ENCODE measurements around the gene RTL1. TPM values are rescaled to one million over a fixed set of nuclear protein-coding genes. Genes with fewer than 3 reads are reported as not detected.

RTL1 gene
- total and polyA plus RNA-seq, 2 experiments from 2014 or later = 0.15 TPM; not detected in 1

DNA sequence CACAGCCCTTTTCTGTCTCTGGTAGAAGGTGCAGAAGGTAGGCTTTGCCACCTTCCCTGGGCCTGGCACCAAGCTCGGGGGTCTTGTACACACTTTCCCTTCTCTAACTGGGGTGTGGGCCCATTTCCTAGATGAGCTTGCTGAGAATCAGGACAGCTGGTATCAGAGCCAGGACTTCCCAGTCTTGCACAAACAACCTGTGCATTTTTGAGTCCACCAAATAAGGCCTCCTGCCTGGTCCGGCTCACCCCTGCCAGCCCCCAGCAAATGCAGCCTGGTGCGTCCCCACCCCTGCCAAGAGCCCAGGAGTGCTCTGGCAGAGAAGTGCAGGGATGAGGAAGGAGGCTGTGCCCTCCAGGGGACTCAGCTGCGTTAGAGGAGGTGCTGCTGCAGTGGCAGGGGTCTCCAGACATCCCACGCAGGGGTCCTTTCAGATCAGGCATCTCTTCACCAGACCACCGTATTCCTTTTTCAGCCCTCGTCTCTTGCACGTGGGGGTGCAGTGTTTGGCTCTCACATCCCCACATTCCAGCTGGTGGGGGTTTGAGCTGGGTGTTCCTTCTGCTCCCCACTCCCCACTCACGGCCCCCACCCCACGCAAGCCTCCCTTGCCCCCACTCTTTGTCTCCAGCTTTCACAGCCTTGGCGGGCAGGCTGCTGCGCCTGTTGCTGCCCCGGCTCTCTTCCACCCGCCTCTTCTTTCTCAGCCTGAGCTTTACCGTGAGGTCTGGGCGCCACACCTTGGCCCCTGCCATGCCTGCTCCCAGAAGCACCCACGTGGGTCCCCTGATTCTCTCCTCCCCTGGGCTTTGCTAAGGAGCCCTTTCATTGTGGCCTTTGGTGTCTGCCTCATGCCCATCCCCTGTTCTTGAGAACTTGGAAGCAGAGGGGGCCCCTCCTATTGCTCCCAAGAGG lies 45.3 kb downstream of the RTL1 start:
- Histone ChIP-seq H3K27ac (no peak overlapping the region), H3K9me3 (ENCODE audit: low read depth) (no peaks in the 10 kb centered on the region)

DNA sequence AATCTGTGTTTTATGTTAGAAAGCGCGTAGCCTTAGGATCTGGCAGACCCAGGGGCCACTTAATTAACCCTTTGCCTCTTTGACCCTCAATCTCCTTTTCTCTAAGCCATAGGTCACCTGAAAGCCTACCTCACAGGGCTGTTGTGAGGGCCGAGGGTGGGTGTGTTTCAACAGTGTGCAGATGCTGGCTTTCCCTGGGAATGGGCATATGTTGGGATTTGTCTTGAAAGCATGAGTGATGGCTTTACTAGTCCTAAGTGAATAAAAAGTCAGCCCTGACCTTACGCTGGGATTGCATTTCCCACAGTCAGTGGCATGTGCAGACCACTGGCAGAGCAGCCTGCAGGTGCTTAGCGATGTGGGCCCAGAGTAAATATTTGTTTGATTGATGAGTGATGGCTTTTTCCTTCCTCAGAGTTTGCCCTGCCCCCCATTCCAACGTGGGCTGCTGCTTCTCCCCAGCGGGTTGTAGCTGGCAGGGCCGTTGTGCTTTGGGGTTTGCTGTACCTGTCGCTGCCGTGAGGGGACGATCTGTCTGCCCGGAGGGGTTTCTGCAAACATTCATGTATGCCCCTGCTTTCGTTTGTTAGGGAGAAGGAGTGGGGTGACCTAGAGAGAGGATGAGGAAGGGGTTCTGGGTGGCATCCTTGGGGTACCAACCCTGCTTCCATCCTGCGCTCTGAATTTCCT lies 46.1 kb downstream of the RTL1 start:
- Histone ChIP-seq H3K27ac (no peak overlapping the region), H3K9me3 (ENCODE audit: low read depth) (no peaks in the 10 kb centered on the region), H3K4me1 (ENCODE audit: low read depth) (no peaks in the 10 kb centered on the region), H3K4me3 (no peak overlapping the region), H3K36me3 (no peaks in the 10 kb centered on the region), H3K27me3 (no peaks in the 10 kb centered on the region)
- TF ChIP-seq, protein P1, sequence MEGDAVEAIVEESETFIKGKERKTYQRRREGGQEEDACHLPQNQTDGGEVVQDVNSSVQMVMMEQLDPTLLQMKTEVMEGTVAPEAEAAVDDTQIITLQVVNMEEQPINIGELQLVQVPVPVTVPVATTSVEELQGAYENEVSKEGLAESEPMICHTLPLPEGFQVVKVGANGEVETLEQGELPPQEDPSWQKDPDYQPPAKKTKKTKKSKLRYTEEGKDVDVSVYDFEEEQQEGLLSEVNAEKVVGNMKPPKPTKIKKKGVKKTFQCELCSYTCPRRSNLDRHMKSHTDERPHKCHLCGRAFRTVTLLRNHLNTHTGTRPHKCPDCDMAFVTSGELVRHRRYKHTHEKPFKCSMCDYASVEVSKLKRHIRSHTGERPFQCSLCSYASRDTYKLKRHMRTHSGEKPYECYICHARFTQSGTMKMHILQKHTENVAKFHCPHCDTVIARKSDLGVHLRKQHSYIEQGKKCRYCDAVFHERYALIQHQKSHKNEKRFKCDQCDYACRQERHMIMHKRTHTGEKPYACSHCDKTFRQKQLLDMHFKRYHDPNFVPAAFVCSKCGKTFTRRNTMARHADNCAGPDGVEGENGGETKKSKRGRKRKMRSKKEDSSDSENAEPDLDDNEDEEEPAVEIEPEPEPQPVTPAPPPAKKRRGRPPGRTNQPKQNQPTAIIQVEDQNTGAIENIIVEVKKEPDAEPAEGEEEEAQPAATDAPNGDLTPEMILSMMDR (IDR thresholded peaks at IDR 0.05; ENCODE audit: low read depth, low read length) = no peak
- no peak for DNase-seq (ENCODE audit: low read depth in 1 of 2, low spot score in 1 of 2)

More for the DNA sequence above, 45.3 kb downstream of the RTL1 start:
- Histone ChIP-seq H3K4me3 (no peak overlapping the region), H3K36me3 (no peaks in the 10 kb centered on the region), H3K4me1 (ENCODE audit: low read depth) (no peaks in the 10 kb centered on the region), H3K27me3 (no peaks in the 10 kb centered on the region)
- TF ChIP-seq, protein P1 (IDR thresholded peaks at IDR 0.05; ENCODE audit: low read depth, low read length) = no peak
- DNase-seq (ENCODE audit: low read depth in 1 of 2, low spot score in 1 of 2) = no peak

DNA sequence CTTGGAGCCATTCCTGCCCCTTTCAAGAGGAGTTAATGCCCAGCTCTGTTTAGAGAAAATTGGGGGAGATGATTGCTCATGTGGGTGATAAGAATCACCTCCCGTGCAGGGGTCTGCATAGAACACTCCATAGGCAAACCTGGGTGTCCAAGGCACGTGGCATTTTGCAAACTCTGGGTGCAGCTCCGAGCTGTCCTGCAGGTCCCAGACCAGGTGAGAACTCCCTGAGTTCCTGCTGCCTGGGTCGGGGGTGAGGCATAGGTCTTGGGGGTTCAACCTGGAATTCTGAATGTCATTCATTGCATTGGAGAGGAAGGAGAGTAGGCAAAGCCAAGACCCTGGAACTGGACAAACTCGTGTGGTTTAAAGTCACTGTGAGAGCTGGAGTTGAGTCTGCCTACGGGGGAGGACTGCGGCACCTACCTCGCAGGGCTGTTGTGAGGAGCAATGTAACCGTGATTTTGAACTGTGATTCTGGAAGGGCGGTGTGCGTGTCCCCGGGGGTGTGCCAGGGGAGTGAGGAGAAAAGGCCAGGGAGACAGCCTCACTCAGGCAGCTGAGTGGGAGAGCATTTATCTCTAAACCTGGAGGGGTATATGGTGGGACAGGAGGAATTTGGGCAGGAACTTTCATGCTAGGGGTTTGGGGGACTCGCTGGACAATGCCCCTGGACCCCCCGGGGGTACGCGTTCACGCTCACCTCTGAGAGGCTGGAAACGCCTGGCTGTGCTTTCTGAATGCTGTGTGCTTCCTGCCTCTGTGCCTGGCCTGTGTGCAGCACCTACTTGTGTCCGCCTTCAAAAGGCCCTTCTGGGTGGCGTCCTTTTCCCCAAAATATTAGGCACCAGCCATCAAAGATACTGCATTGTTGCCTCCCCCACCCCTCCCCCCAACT lies 47.2 kb downstream of the RTL1 start:
- no peak for DNase-seq (ENCODE audit: low read depth in 1 of 2, low spot score in 1 of 2)
- Histone ChIP-seq H3K27me3 (no peaks in the 10 kb centered on the region), H3K4me3 (no peak overlapping the region), H3K36me3 (no peaks in the 10 kb centered on the region), H3K4me1 (ENCODE audit: low read depth) (no peaks in the 10 kb centered on the region), H3K27ac (no peak overlapping the region), H3K9me3 (ENCODE audit: low read depth) (no peaks in the 10 kb centered on the region)
- TF ChIP-seq, protein P1 (IDR thresholded peaks at IDR 0.05; ENCODE audit: low read depth, low read length) = no peak

DNA sequence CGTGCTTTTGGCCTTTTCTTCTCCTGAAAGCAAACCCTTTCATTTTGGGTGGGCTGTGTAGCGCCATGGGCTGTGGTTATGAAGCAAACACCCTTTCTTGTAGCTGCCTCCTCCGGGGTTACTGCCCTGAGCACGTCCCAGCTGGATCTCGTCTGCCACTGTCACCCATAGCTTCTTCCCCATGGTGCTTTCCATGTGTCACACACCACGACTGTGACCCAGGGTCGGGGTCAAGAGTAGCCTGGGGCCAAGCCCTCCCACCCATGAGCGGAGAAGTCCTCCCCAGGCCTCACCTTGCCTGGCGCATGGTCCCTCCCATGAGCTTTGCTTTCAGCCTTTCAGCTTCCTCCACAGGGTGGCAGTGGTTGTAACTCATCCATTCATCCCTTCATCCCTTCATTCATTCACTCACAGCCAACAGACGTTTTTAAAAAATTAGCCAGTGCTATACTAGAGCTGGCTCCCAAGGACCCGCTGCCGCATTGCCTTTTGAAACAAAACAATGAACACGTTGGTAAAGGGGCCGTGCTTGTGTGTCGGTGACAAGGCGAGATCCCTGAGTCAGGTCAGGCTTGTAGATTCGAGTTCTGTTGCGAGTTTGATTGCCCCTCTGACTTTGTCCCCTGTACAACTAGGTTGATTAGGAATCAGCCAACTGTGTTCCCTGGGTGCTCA lies 48.1 kb downstream of the RTL1 start:
- TF ChIP-seq, protein P1 (IDR thresholded peaks at IDR 0.05; ENCODE audit: low read depth, low read length) = no peak
- H3K4me1 ChIP-seq (ENCODE audit: low read depth) = no peaks in the 10 kb centered on the region
- no peak for DNase-seq (ENCODE audit: low read depth in 1 of 2, low spot score in 1 of 2)

DNA sequence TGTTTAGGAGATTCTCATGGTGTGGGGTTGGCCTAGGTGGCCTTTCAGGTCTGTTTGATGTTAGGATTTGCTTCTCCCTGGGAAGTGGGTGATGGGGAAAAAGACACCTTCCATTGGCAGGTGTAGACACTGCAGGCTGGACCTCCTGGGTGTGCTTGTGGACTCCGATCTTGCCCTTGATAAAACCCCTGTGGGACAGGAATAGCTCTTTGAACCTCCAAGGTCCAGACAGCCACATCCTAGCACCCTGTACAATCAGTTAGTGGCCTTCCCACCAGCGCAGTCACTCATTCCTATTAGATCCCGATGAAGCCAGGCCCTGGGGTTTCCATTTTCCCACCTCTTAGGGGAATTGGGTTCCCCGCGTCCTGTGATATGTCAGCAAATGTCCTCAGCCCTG lies 49.1 kb downstream of the RTL1 start:
- H3K4me3 ChIP-seq = no peak overlapping the region
- no peaks in the 10 kb centered on the region for H3K9me3 ChIP-seq (ENCODE audit: low read depth)
- no peaks in the 10 kb centered on the region for H3K27me3 ChIP-seq
- no peak for DNase-seq (ENCODE audit: low read depth in 1 of 2, low spot score in 1 of 2)
- TF ChIP-seq, protein P1 (IDR thresholded peaks at IDR 0.05; ENCODE audit: low read depth, low read length) = no peak
- no peaks in the 10 kb centered on the region for H3K36me3 ChIP-seq
- no peaks in the 10 kb centered on the region for H3K4me1 ChIP-seq (ENCODE audit: low read depth)
- H3K27ac ChIP-seq = no peak overlapping the region

More for the DNA sequence above, 48.1 kb downstream of the RTL1 start:
- H3K4me3 ChIP-seq = no peak overlapping the region
- no peaks in the 10 kb centered on the region for H3K36me3 ChIP-seq
- no peaks in the 10 kb centered on the region for H3K9me3 ChIP-seq (ENCODE audit: low read depth)
- no peaks in the 10 kb centered on the region for H3K27me3 ChIP-seq
- H3K27ac ChIP-seq = no peak overlapping the region

Data from cardiac muscle cell (in vitro differentiated cells and primary cell).